HAP-1 (cell line): ENCODE results near the gene ATP6V1F.
"Not testable (repeated sequence)": the region's sequence is repeated elsewhere in the genome, so short reads cannot be mapped to it uniquely, and the experiment has no call there.

Source experiments
- DNase-seq, 2 experiments: peaks; one replicate each; pipeline ENCODE4 v3.0.0-alpha.2; 2016 to 2020; ENCODE audit warnings: low spot score in 2 of 2
- H3K27me3 ChIP-seq: fragments of 250-450 bp; sonication (Bioruptor Pico); 2 replicates; pipeline ENCODE4 v1.5.1; 2020; ENCODE audit warnings: low read depth, mild to moderate bottlenecking, moderate library complexity
- H3K36me3 ChIP-seq: fragments of 250-450 bp; sonication (Bioruptor Pico); replicated peaks from 2 replicates; pipeline ENCODE4 v1.5.1; 2020; ENCODE audit warnings: mild to moderate bottlenecking
- H3K4me1 ChIP-seq: fragments of 250-450 bp; sonication (Bioruptor Pico); 2 replicates; pipeline ENCODE4 v1.5.1; 2020; ENCODE audit warnings: mild to moderate bottlenecking
- H3K4me3 ChIP-seq: fragments of 250-450 bp; sonication (Bioruptor Pico); 2 replicates; pipeline ENCODE4 v1.5.1; 2020; ENCODE audit warnings: mild to moderate bottlenecking, moderate library complexity
- H3K9me3 ChIP-seq: fragments of 250-450 bp; sonication (Bioruptor Pico); 2 replicates; pipeline ENCODE4 v1.5.1; 2020; ENCODE audit warnings: mild to moderate bottlenecking, moderate library complexity
- in situ Hi-C: fragments of 300-500 bp; cut with MboI; formaldehyde crosslinking; loops from 3 replicates; pipeline ENCODE4 v1.14.3; 2020; ENCODE audit warnings: low sequenced_read_pairs, inconsistent platforms, mixed read lengths

ATP6V1F gene

DNA sequence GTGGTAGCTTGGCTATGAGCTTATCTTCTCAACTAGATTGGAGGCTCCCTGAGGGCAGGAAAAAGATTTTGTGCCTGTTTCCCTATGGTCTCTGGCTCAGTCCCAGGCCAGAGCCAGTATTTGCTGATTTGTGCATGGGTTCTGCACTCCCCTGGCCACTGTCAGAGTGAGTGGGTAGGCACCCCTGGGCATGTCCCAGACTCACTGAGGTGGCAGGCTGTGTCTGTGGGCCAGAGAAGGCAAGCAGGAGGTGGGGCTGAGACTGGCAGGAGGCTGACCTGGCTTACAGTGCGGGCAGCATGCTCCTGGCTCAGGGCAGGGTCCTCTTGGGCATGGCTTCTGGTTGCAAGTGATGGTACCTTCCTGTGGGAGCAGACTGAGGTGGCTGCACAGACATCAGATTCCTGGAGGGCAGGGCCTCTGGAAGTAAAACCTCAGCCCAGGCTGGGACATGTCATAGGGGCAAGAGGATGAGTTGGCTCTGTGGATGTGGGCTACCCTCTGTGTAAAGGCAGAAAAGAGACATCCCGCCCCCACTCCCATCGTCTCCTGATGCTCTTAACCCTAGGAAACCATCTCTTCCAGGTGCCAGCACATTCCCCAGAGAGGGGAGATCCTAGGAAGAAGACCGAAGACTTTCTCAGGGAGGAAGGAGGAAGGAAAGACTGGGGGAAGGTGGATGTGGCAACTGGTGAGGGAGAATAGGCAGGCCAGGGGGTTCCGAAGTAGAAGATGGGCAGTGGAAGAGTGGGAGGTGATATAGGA is 43.5 kb downstream of the ATP6V1F start:
- in situ Hi-C loops, result loop anchor here (25.0 kb wide), 1 partner anchor 181 kb away; no protein-coding TSS in a partner anchor
- no peak for DNase-seq
- H3K4me3 ChIP-seq, result no peak overlapping the region
- no peaks in the 10 kb centered on the region for H3K9me3 ChIP-seq
- H3K4me1 ChIP-seq, result no peaks in the 10 kb centered on the region
- no peaks in the 10 kb centered on the region for H3K36me3 ChIP-seq
- H3K27me3 ChIP-seq, result no peaks in the 10 kb centered on the region

DNA sequence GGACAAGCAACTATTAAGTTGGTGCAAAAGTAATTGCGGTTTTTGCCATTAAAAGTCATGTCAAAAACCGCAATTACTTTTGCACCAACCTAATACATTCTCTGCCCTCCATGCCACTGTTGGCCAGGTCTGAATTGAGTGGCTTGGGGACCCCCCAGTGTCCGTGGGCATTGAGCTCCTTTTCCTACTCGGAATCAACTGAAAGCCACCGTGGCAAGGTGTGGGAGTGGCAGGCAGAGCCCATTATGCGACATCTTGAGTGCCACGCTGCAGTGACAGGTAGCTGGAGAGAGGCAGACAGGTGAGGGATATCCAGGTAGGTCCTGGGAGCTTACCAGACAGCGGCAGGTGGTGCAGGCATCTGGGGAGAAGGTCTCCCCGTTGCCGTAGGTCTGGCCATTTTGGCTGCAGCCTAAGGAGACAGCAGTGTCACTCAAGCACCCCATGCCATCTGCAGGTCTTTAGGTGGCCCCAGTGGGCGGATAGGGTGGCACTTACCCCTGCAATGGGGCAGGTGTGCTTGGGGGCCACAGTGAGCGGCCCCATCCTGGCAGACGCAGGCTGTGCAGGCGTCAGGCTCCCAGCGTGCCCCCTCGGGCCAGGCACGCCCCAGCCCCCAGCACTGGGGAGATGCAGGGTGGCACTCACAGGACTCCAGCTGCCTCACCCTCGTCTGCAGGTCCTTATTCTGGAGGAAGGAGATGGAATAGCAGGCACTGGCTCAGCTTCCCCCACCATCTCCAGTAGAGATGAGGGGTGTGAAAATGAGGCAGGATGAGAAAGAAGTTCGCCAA is 44.3 kb downstream of the ATP6V1F start:
- no peaks in the 10 kb centered on the region for H3K27me3 ChIP-seq

DNA sequence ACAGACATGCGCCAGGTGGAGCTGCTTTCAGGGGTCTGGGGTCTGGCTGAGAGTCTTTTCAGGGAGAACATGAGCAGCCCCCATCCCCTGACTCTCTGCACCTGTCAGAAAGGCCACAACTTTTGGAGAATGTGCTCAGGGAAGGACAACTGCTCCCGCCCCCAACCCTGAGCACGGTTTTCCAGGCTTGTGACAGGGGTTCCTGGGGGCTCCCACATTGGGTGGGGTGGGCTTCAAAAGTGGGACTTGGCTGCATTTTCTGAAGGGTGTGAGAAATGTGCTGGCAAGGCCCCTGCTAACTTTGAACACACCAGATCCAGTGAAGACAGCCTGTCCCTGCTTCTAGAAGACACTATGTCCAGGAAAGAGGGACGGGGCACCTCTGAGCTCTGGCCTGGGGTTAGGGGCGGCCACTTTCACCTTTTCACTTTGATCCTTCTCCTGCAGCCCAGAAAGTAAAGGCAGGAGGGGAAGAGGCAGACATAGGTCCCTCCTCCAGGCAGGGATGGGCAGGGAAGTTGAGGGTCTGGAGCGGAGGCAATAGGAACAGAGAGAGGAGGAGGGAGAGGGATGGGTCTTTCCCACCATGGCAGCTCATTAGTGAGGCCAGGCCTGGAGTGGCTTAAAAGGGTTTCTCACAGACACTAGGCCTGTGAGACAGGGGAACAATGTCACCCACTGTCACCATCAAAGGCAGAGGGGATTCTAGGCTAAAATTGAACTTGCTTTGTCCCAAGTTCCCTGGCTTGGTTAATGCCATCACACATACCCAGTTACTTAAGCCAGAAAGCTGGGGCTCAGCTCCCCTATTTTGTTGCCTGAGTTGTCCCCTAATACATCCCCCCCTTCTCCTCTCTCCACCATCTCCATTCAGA is 46.3 kb downstream of the ATP6V1F start:
- DNase-seq, result no peak
- Histone ChIP-seq H3K27me3 (no peaks in the 10 kb centered on the region), H3K4me1 (no peaks in the 10 kb centered on the region), H3K36me3 (no peaks in the 10 kb centered on the region), H3K4me3 (no peak overlapping the region), H3K9me3 (no peaks in the 10 kb centered on the region)
- in situ Hi-C loops, result loop anchor here (25.0 kb wide), 1 partner anchor 178 kb away; no protein-coding TSS in a partner anchor

More for the DNA sequence above, 44.3 kb downstream of the ATP6V1F start:
- Histone ChIP-seq H3K36me3 (no peaks in the 10 kb centered on the region), H3K9me3 (no peaks in the 10 kb centered on the region), H3K4me1 (no peaks in the 10 kb centered on the region), H3K4me3 (no peak overlapping the region)
- DNase-seq, result no peak
- in situ Hi-C loops, result loop anchor here (25.0 kb wide), 1 partner anchor 180 kb away; no protein-coding TSS in a partner anchor

DNA sequence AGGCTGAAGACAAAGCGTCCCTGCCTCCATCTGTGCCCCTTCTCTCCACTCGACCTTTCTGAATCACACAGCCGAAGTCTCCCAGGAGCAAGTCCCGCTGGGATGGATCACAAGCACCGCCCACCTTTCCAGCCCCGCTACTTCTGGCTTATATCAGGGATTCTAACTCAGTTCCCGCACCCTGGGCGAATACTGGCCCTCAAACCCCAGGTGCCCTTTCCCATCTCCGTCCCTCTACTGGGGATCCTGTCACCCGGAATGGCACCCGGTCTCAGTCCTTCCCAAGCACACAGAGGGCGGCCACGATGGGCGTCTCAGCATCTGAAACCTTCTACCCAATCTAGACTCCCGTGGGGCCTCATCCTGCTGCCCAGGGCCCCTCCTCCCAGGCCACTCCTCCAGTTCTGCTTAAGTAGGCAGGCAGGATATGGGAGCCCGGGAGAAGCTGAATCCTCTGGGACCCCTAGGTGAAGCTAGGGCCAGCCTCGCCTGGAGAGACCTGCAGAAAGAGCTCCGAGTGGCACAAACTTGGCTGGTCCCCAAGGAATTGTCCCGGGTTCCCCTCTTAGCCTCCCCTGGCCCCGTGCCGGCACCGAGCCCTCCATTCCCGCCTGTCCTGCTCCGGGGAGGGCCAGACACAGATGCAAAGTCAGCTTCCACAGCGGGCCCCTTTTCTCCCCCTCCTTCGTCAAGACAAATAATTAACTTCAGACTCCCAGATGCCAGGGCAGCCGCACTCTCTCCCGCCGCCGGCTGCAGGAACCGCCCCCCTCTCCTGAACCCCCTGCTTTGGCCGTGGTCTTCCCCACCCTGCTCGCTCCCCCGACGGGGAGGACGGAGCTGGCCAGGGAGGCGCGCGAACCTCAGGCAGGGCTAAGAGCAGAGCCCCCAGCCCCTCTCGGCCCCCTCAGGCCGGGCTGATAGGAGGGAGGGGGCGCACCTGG is 47.2 kb downstream of the ATP6V1F start:
- no peaks in the 10 kb centered on the region for H3K4me1 ChIP-seq
- H3K4me3 ChIP-seq, result no peak overlapping the region
- DNase-seq, result no peak
- no peaks in the 10 kb centered on the region for H3K27me3 ChIP-seq
- no peaks in the 10 kb centered on the region for H3K36me3 ChIP-seq
- in situ Hi-C loops, result loop anchor here (25.0 kb wide), 1 partner anchor 177 kb away; no protein-coding TSS in a partner anchor
- no peaks in the 10 kb centered on the region for H3K9me3 ChIP-seq

DNA sequence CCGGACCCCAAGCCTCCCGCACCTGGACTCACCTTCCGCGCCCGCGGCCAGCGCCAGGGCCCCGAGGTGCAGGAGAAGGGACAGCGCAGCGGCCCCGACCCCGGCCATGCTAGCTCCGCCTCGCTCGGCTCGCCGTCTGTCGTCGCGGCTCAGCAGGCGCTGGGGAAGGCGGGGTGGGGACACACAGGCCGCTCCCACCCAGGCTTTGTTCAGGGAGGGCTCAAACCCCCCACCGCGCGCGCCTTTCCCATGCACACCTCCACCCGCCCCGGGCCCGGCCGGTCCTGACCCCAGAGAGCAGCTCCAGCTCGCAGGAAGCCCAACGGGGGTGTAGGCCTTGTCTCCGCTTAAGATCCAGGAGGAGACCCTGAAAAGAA is 47.9 kb downstream of the ATP6V1F start, which contains the start of gene KCP:
KCP (minus strand) TSS at position 141 of the 377 bp plus-strand sequence; CDS start at position 108, 33 bp downstream.
- in situ Hi-C loops, result loop anchor here (25.0 kb wide), 1 partner anchor 177 kb away; no protein-coding TSS in a partner anchor
- no peak within 1 kb of the TSS for H3K4me3 ChIP-seq
- no peaks in the 10 kb centered on the region for H3K9me3 ChIP-seq
- no peaks in the 10 kb centered on the region for H3K27me3 ChIP-seq
- no peak for DNase-seq
- H3K4me1 ChIP-seq, result no peaks in the 10 kb centered on the region
- no peaks in the 10 kb centered on the region for H3K36me3 ChIP-seq

GRCh38 chr7:128911423-128912031 is 48.9 kb downstream of the ATP6V1F start:
- Histone ChIP-seq H3K4me3 (no peak overlapping the region), H3K36me3 (no peaks in the 10 kb centered on the region), H3K9me3 (no peaks in the 10 kb centered on the region), H3K4me1 (no peaks in the 10 kb centered on the region), H3K27me3 (no peaks in the 10 kb centered on the region)
- in situ Hi-C loops, result loop anchor here (25.0 kb wide), 1 partner anchor 176 kb away; no protein-coding TSS in a partner anchor
- peak in 1 of 2 experiments; percentile 56 for DNase-seq

- in situ Hi-C loops, result loop anchor here (25.0 kb wide), 1 partner anchor 175 kb away; no protein-coding TSS in a partner anchor
- H3K4me3 ChIP-seq, result no peak overlapping the region
Measured at GRCh38 chr7:128912281-128912680, 49.6 kb downstream of the ATP6V1F start.

GRCh38 chr7:128912709-128913495 is 50.2 kb downstream of the ATP6V1F start:
- in situ Hi-C loops, result loop anchor here (25.0 kb wide), 1 partner anchor 174 kb away; no protein-coding TSS in a partner anchor
- not testable (repeated sequence) for H3K27me3 ChIP-seq, H3K4me3 ChIP-seq, H3K9me3 ChIP-seq, H3K36me3 ChIP-seq, DNase-seq, H3K4me1 ChIP-seq

More at GRCh38 chr7:128912281-128912680, 49.6 kb downstream of the ATP6V1F start:
- H3K9me3 ChIP-seq, result no peaks in the 10 kb centered on the region
- no peaks in the 10 kb centered on the region for H3K4me1 ChIP-seq
- no peaks in the 10 kb centered on the region for H3K27me3 ChIP-seq
- no peak for DNase-seq
- H3K36me3 ChIP-seq, result no peaks in the 10 kb centered on the region

DNA sequence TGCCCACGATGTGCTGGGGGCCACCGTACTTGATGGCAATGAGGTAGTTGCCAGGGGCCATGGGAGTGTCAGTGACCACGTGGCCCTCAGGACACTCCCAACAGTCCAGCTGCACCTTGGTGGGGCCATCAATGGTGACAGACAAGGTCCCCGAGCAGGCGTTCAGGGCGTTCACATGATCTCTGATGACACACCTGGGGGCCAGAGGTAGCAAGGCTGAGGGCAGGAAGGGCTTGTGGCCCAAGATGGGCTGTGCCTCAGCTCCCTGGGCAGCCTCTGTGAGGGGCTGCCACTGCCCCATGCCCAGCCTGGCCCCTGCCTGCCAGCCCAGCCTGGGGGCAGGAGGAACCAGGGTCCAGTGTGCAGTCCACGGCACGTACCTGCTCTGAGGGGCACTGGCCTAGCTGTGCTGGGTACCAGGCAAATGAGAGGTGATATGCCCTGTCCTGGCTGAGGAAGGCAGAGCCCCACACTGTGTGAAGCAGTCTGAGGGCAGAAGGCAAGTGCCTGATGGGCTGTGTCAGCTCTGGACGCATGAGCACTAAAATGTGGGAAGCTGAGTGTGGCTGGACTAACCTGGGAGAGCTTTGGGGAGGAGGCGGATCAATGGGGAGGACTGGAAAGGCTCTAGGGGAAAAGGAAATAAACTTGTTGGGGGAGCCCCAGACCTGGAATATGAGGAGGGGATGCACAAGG is 51.4 kb downstream of the ATP6V1F start:
- Histone ChIP-seq H3K4me1 (no peaks in the 10 kb centered on the region), H3K27me3 (no peaks in the 10 kb centered on the region), H3K36me3 (no peaks in the 10 kb centered on the region), H3K4me3 (no peak overlapping the region), H3K9me3 (no peaks in the 10 kb centered on the region)
- DNase-seq, result no peak
- in situ Hi-C loops, result loop anchor here (25.0 kb wide), 1 partner anchor 173 kb away; no protein-coding TSS in a partner anchor

- no peak for DNase-seq
- no peak overlapping the region for H3K4me3 ChIP-seq
- H3K4me1 ChIP-seq, result no peaks in the 10 kb centered on the region
- H3K9me3 ChIP-seq, result no peaks in the 10 kb centered on the region
- in situ Hi-C loops, result loop anchor here (25.0 kb wide), 1 partner anchor 173 kb away; no protein-coding TSS in a partner anchor
- H3K36me3 ChIP-seq, result no peaks in the 10 kb centered on the region
- no peaks in the 10 kb centered on the region for H3K27me3 ChIP-seq
Measured at GRCh38 chr7:128914566-128915151, 52.0 kb downstream of the ATP6V1F start.
